ENCODE measurements around the gene SIL1. TPM values are rescaled to one million over a fixed set of nuclear protein-coding genes. Genes with fewer than 3 reads are reported as not detected.
"Not testable (repeated sequence)": the region's sequence is repeated elsewhere in the genome, so short reads cannot be mapped to it uniquely, and the experiment has no call there.

Gene SIL1
- total RNA-seq, 1 donor from 2014 or later, result 31.1 TPM

DNA sequence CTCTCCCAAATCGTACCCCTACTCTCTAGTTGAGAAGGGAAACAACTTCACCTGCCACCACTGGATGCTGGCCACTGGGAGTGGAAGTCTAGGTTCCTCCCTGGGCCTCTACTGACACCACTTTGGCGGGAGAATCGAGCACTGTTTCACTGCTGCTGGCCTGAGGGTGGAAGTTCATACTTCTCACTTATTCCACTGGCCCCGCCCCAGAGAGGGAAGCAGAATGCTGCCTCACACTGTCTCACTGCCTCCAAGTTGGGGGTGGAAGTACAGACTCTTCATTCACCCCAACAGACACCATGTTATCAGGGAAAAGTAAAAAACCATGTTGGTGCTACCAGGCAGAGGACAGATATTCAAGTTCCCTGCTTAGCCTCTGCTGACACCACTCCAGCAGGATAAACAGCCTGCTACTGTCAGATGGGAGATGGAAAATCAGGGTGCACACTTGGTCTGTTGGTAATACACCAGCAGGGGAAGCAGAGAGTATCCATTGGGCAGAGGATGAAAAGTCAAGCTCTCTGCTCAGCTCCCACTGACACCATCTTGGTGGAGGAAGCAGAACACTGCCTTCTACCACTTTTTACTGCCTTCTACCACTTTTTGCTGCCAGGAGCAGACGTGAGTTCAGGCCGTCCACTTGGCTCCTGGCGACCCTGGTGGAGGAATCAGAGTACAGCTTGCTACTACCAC, 159.4 kb downstream of the SIL1 start:
- intact Hi-C loops (cut with micrococcal nuclease), result loop anchor here (5.0 kb wide), 1 partner anchor 676 kb away; no protein-coding TSS in a partner anchor
- no peaks in the 10 kb centered on the region for H3K36me3 Mint-ChIP-seq (ENCODE audit: low read depth)
- no peak overlapping the region for H3K27ac Mint-ChIP-seq
- H3K4me1 Mint-ChIP-seq, result no peaks in the 10 kb centered on the region
- no peak for DNase-seq
- H3K9me3 Mint-ChIP-seq, result peaks cover 6% of the 10 kb centered on the region
- no peaks in the 10 kb centered on the region for H3K27me3 Mint-ChIP-seq
- no peak overlapping the region for H3K4me3 Mint-ChIP-seq

DNA sequence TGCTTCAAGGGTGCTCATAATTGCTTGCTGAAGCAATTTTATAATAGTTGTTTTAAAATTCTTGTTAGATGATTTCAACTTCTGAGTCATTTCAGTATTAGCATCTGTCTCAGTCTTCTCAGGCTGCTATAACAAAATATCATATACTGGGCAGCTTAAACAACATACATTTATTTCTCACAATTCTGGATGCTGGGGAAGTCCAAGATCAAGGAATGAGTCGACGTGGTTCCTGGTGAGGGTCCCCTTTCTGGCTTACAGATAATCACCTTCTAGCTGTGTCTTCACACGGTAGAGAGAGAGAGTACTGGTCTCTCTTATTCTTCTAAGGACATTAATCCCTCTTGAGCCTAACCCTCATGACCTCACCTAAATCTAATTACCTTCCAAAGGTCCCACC, 160.4 kb downstream of the SIL1 start:
- H3K27ac Mint-ChIP-seq, result no peak overlapping the region
- H3K4me3 Mint-ChIP-seq, result no peak overlapping the region
- H3K27me3 Mint-ChIP-seq, result peaks cover 3% of the 10 kb centered on the region
- H3K36me3 Mint-ChIP-seq (ENCODE audit: low read depth), result no peaks in the 10 kb centered on the region
- DNase-seq, result no peak
- intact Hi-C loops (cut with micrococcal nuclease), result loop anchor here (5.0 kb wide), 1 partner anchor 675 kb away; no protein-coding TSS in a partner anchor
- H3K9me3 Mint-ChIP-seq, result peaks cover 10% of the 10 kb centered on the region
- H3K4me1 Mint-ChIP-seq, result no peaks in the 10 kb centered on the region

DNA sequence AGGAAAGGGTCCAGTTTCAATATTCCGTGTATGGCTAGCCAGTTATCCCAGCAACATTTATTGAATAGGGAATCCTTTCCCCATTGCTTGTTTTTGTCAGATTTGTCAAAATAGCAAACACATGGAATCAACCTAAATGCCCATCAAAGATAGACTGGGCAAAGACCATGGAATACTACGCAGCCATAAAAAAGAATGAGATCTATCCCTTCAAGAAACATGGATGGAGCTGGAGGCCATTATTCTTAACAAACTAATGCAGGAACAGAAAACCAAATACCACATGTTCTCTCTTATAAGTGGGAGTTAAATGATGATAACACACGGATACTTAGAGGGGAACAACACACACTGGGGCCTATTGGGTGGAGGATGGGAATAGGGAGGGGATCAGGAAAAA, 161.8 kb downstream of the SIL1 start:
- DNase-seq; H3K27ac Mint-ChIP-seq; H3K36me3 Mint-ChIP-seq (ENCODE audit: low read depth); H3K4me1 Mint-ChIP-seq; H3K27me3 Mint-ChIP-seq; H3K4me3 Mint-ChIP-seq: not testable (repeated sequence)
- intact Hi-C loops (cut with micrococcal nuclease), result loop anchor here (5.0 kb wide), 1 partner anchor 674 kb away; no protein-coding TSS in a partner anchor
- peaks cover 16% of the 10 kb centered on the region for H3K9me3 Mint-ChIP-seq

DNA sequence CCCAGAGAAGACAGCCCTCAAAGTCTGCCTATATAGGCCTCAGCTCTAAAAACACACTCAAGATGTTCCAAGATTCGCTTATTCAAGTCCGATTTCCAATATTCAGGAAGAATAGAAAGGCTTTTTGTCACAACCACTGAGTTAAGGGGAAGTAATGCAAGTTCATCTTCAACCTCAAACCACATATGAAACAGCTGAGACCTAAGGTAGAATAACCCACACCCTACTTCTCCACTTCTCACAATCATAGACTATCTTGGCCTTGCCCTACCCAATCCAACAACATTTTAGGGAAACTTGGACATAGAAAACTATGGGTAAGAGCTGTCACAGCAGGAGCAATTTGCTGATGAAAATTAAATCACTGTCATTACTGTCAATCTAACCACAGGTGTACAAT, 171.0 kb downstream of the SIL1 start:
- Mint-ChIP-seq H3K27me3 (no peaks in the 10 kb centered on the region), H3K36me3 (ENCODE audit: low read depth) (peaks cover 8% of the 10 kb centered on the region), H3K4me3 (no peak overlapping the region), H3K27ac (no peak overlapping the region), H3K9me3 (peaks cover 3% of the 10 kb centered on the region), H3K4me1 (peaks cover 4% of the 10 kb centered on the region)
- DNase-seq, result no peak
- intact Hi-C loops (cut with micrococcal nuclease), result no loop called here

DNA sequence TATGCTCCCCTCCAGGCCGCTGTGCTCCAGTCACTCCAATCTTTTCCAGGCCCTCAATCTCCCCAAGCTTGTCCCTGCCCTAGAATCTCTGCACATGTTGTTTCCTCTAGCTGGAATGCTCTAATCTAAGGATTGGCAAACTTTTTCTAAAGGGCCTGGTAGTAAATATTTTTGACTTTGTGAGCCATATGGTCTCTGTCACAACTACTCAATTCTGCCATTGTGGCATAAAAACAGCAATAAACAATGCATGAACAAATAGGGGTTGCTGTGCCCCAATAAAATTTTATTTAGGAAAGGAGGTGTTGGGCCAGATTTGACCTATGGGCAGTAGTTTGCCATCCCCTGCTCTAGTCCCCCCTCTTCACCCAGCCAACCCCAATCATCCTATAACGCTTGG, 172.5 kb downstream of the SIL1 start:
- H3K36me3 Mint-ChIP-seq (ENCODE audit: low read depth), result peaks cover 8% of the 10 kb centered on the region
- peaks cover 4% of the 10 kb centered on the region for H3K4me1 Mint-ChIP-seq
- H3K4me3 Mint-ChIP-seq, result no peak overlapping the region
- intact Hi-C loops (cut with micrococcal nuclease), result no loop called here
- DNase-seq, result no peak
- no peaks in the 10 kb centered on the region for H3K27me3 Mint-ChIP-seq
- no peaks in the 10 kb centered on the region for H3K9me3 Mint-ChIP-seq
- no peak overlapping the region for H3K27ac Mint-ChIP-seq

DNA sequence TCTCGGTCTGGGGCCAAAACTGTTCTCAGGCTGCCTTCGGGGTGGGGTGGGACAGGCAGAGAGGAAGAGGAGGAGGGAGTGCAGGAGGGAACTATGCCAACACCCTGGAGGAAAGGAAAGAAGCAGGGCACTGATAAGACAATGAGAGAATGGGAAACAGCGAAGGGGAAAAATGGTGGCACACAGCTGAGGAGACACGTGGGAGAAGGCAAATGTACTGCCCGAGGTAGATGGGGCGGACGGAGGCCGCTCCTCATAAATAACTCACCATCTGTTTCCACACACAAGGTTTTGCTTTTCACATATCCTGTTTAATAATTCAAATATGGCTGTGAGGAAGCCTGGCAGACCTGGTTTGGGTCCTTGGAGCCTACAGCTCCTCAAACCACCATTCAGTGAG, 174.9 kb downstream of the SIL1 start:
- no peak for DNase-seq
- H3K36me3 Mint-ChIP-seq (ENCODE audit: low read depth), result peaks cover 8% of the 10 kb centered on the region
- H3K27ac Mint-ChIP-seq, result peak overlapping the region; percentile 17
- no peaks in the 10 kb centered on the region for H3K9me3 Mint-ChIP-seq
- H3K27me3 Mint-ChIP-seq, result no peaks in the 10 kb centered on the region
- H3K4me1 Mint-ChIP-seq, result peaks cover 4% of the 10 kb centered on the region
- intact Hi-C loops (cut with micrococcal nuclease), result no loop called here
- H3K4me3 Mint-ChIP-seq, result no peak overlapping the region

DNA sequence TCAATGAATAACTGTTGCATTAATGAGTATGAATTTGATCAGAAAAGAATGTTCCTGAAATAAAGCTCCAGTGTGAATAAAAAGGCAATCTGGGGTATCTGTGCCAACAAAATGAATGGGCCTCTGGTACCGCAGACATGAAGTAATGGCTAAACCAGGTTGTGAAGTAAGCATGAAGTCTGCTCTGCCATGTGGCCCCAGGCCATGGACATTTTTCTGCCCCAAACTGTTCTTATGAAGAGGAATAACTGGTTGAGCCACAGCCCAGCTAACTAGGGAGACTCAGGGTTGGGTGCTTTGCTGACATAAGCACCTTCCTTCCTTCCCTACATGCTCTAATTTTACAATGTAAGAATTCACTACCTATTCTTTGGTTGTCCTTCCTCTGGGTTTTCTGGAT, 175.6 kb downstream of the SIL1 start:
- Mint-ChIP-seq H3K36me3 (ENCODE audit: low read depth) (peaks cover 8% of the 10 kb centered on the region), H3K4me3 (no peak overlapping the region), H3K27me3 (no peaks in the 10 kb centered on the region), H3K9me3 (no peaks in the 10 kb centered on the region), H3K27ac (no peak overlapping the region), H3K4me1 (no peaks in the 10 kb centered on the region)
- intact Hi-C loops (cut with micrococcal nuclease), result no loop called here
- DNase-seq, result no peak

DNA sequence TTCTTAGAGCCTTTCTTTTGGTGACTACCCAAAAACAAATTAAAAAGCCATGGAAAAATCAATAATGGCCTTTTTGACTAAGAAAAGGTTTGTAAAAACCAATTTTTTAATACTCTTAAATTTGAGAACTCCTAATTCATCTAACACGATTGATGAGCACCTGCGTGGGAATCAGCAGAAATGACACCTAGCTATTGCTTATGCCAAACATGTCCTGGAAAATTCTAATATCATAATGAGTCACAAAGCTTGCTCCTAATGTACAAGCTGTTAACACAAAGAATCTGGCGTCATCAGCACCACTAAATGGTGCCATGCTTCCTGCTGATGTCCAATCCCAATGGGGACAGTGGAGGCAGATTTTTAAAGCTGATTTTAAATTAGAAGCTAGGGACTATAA, 176.8 kb downstream of the SIL1 start:
- intact Hi-C loops (cut with micrococcal nuclease), result no loop called here
- peaks cover 5% of the 10 kb centered on the region for H3K36me3 Mint-ChIP-seq (ENCODE audit: low read depth)

DNA sequence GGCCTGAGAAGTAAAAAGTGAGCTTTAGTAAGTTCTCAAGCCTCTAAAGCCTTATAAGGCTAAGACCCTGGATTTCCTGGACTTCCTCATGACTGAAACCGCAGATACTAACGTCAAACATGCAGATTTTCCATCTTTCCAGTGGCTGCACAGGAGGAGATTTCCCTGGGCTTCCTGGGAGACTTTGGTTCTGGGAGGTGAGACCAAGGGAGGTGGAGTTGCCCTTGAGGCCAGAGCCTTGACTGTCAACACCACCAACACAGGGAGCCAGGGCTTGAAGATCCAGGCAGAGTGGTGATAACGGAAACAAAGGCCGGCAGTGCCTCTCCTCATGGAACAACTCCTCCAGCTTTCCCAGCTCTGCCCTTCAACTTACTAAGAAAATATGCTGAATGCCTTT, 178.3 kb downstream of the SIL1 start:
- Mint-ChIP-seq H3K9me3 (no peaks in the 10 kb centered on the region), H3K4me3 (no peak overlapping the region), H3K4me1 (no peaks in the 10 kb centered on the region), H3K27ac (no peak overlapping the region), H3K27me3 (no peaks in the 10 kb centered on the region), H3K36me3 (ENCODE audit: low read depth) (peaks cover 9% of the 10 kb centered on the region)
- intact Hi-C loops (cut with micrococcal nuclease), result no loop called here
- DNase-seq, result no peak

More for the DNA sequence above, 176.8 kb downstream of the SIL1 start:
- no peak for DNase-seq
- Mint-ChIP-seq H3K9me3 (no peaks in the 10 kb centered on the region), H3K27ac (no peak overlapping the region), H3K4me3 (no peak overlapping the region), H3K4me1 (no peaks in the 10 kb centered on the region), H3K27me3 (no peaks in the 10 kb centered on the region)

DNA sequence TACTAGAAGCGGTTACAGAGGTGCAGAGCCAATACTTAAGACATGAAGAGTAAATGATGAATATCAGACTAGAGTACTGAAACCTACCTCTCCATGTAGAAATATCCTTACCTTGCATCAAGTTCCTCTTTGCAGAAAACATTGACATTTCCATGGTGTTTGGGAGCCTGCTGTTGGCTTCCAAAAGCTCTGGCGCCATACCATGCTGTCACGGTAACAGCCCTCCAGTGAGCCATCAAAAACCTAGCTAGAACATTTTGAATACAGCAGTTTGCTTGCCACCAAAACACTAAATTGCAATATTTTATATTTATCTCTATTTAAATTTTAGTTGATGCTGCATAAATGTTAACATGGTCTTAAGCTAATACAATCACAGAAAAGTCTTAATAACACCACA, 179.0 kb downstream of the SIL1 start:
- peaks cover 7% of the 10 kb centered on the region for H3K36me3 Mint-ChIP-seq (ENCODE audit: low read depth)
- no peaks in the 10 kb centered on the region for H3K4me1 Mint-ChIP-seq

DNA sequence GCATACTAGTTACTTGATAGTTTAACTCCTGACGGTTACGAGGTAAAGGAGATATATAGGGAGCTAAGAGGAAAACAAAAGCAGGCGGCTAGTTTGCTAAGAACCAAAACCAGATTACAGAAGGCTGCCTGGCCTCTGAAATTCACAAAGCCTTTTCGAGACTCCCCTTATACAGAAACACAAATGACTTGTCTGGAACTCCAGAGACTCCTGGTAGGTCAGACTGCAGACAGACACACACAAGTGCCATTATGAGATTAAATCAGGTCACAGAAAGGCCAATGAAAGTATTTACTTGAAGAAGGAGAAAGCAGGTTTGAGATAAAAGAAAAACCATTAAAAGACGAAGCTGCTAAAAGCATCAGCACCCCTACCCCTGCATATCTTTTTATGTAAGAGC, 180.5 kb downstream of the SIL1 start:
- no peak overlapping the region for H3K4me3 Mint-ChIP-seq
- intact Hi-C loops (cut with micrococcal nuclease), result no loop called here
- DNase-seq, result peak; percentile 35
- no peak overlapping the region for H3K27ac Mint-ChIP-seq
- H3K27me3 Mint-ChIP-seq, result no peaks in the 10 kb centered on the region
- H3K4me1 Mint-ChIP-seq, result no peaks in the 10 kb centered on the region
- peaks cover 10% of the 10 kb centered on the region for H3K36me3 Mint-ChIP-seq (ENCODE audit: low read depth)
- H3K9me3 Mint-ChIP-seq, result no peaks in the 10 kb centered on the region

More for the DNA sequence above, 179.0 kb downstream of the SIL1 start:
- Mint-ChIP-seq H3K9me3 (no peaks in the 10 kb centered on the region), H3K27ac (no peak overlapping the region), H3K27me3 (no peaks in the 10 kb centered on the region), H3K4me3 (no peak overlapping the region)
- DNase-seq, result no peak
- intact Hi-C loops (cut with micrococcal nuclease), result no loop called here

DNA sequence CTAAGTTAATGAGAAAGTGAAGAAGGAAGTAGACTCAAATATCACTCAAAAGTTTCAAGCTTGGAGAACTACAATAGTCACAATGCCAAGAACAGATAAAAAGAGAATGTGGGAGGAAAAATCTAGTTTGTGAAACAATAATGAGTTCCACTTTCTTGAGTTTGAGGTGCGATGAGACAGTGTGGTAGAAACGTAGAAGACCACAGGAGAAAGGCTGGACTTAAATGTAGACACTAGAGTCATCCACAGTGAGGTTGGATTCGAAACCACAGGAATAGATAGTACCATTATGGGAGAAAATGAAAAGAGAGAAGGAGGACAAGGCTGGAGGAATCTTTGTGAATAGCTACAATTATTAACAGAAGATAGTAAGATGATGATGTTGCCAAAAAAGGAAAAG, 182.0 kb downstream of the SIL1 start:
- Mint-ChIP-seq H3K27ac (no peak overlapping the region), H3K9me3 (no peaks in the 10 kb centered on the region), H3K4me1 (no peaks in the 10 kb centered on the region), H3K36me3 (ENCODE audit: low read depth) (peaks cover 14% of the 10 kb centered on the region), H3K27me3 (no peaks in the 10 kb centered on the region), H3K4me3 (no peak overlapping the region)
- DNase-seq, result no peak
- intact Hi-C loops (cut with micrococcal nuclease), result no loop called here

DNA sequence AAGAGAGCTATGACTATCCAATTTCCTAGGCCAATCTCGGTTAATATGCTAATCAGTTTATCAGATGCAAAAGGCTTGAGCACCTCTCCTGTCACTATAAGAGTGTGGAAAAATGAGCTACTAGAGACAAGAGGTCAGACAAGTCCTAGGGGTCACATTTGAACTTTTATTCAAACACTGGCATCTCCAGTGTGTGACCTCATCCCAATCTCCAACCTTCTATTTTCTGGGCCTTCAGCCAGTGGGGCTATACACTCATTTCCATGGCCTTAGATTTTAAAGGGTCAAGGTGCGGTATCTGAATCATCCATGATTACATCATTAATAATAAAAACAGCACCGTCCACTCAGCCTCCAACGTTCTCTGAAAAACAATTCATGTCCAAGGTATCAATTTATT, 183.4 kb downstream of the SIL1 start:
- intact Hi-C loops (cut with micrococcal nuclease), result no loop called here
- no peak overlapping the region for H3K4me3 Mint-ChIP-seq

DNA sequence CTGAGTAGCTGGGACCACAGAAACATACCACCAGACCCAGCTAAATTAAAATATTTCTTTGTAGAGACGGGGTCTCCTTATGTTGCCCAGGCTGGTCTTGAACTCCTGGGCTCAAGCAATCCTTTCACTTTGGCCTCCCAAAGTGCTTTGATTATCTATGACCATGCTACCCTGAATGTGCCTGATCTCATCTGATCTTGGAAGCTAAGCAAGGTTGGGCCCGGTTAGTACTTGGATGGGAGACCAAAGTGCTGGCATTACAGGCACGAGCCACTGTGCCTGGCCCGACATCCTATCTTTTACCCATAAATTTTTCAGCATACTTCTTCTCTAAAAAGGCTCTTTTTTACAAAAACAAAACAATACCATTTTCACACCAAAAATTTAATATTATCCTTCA, 186.0 kb downstream of the SIL1 start:
- H3K36me3 Mint-ChIP-seq (ENCODE audit: low read depth), result peaks cover 14% of the 10 kb centered on the region
- H3K27ac Mint-ChIP-seq, result no peak overlapping the region
- no peak overlapping the region for H3K4me3 Mint-ChIP-seq
- DNase-seq, result peak; percentile 51
- intact Hi-C loops (cut with micrococcal nuclease), result no loop called here
- H3K4me1 Mint-ChIP-seq, result no peaks in the 10 kb centered on the region
- no peaks in the 10 kb centered on the region for H3K9me3 Mint-ChIP-seq
- H3K27me3 Mint-ChIP-seq, result no peaks in the 10 kb centered on the region

More for the DNA sequence above, 183.4 kb downstream of the SIL1 start:
- H3K4me1 Mint-ChIP-seq, result no peaks in the 10 kb centered on the region
- DNase-seq, result no peak
- H3K36me3 Mint-ChIP-seq (ENCODE audit: low read depth), result peaks cover 14% of the 10 kb centered on the region
- no peak overlapping the region for H3K27ac Mint-ChIP-seq
- H3K9me3 Mint-ChIP-seq, result no peaks in the 10 kb centered on the region
- H3K27me3 Mint-ChIP-seq, result no peaks in the 10 kb centered on the region

DNA sequence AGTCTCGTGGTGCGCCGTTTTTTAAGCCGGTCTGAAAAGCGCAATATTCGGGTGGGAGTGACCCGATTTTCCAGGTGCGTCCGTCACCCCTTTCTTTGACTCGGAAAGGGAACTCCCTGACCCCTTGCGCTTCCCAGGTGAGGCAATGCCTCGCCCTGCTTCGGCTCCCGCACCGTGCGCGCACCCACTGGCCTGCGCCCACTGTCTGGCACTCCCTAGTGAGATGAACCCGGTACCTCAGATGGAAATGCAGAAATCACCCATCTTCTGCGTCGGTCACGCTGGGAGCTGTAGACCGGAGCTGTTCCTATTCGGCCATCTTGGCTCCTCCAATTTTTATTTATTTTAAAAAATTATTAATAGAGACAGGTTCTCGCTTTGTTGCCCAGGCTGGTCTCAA, 187.0 kb downstream of the SIL1 start:
- H3K9me3 Mint-ChIP-seq; H3K27ac Mint-ChIP-seq; intact Hi-C loops (cut with micrococcal nuclease); DNase-seq; H3K4me3 Mint-ChIP-seq; H3K4me1 Mint-ChIP-seq; H3K27me3 Mint-ChIP-seq: not testable (repeated sequence)
- peaks cover 14% of the 10 kb centered on the region for H3K36me3 Mint-ChIP-seq (ENCODE audit: low read depth)
